Measurements from ENCODE around the gene GRIK3. TPM values are rescaled to one million over a fixed set of nuclear protein-coding genes. Genes with fewer than 3 reads are reported as not detected.

The GRIK3 gene
- total RNA-seq, 4 donors from 2014 or later = under 0.01 to 0.16 TPM; not detected in 2

DNA sequence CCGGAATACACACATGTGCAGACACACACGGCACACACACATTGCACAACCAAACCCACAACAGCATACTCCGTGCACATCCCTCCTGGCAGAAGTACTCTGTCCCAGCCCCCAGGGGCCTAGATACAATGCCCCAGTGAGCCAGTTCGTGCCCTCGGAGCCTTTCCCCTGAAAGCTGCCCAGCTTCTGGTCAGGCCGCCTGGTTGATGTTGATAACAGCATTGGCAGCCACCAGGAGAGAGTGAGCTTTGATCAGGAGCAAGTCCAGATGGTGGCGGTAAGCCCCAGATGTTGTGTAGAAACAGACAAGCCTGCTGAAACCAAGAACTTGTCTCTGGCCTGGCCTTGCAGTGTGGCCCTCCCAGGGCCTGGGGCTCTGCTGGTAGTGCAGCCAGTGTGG lies 109.1 kb downstream of the GRIK3 start:
- TF ChIP-seq, protein P1, sequence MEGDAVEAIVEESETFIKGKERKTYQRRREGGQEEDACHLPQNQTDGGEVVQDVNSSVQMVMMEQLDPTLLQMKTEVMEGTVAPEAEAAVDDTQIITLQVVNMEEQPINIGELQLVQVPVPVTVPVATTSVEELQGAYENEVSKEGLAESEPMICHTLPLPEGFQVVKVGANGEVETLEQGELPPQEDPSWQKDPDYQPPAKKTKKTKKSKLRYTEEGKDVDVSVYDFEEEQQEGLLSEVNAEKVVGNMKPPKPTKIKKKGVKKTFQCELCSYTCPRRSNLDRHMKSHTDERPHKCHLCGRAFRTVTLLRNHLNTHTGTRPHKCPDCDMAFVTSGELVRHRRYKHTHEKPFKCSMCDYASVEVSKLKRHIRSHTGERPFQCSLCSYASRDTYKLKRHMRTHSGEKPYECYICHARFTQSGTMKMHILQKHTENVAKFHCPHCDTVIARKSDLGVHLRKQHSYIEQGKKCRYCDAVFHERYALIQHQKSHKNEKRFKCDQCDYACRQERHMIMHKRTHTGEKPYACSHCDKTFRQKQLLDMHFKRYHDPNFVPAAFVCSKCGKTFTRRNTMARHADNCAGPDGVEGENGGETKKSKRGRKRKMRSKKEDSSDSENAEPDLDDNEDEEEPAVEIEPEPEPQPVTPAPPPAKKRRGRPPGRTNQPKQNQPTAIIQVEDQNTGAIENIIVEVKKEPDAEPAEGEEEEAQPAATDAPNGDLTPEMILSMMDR (IDR thresholded peaks at IDR 0.05; ENCODE audit: low read depth) = no peak

DNA sequence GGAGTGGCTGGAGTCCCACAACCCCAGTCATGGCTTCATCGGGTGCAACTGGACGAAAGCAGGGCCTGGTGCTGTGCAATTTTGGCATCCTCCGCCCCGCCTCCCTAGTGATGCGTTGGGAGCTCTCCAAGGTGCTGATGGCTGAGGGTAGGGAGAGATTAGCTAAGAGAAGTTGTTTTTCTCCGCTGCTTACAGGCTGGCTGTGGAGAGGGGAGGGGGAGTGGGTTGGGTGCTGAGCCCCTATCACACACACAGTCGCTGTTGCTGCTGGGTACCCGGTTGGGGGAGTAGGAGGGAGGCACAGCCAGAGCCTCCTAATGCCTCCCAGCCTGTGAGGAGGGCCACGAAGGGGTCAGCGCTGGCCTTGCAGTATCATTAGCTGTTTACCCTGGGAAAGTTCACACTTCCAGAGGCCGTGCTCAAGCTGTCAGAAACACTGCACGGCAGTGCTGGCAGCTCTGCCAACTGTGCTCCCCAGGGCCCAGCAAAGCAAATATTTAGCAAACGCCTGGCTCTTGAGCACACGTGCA lies 110.0 kb downstream of the GRIK3 start:
- TF ChIP-seq, protein P1 (IDR thresholded peaks at IDR 0.05; ENCODE audit: low read depth) = no peak

DNA sequence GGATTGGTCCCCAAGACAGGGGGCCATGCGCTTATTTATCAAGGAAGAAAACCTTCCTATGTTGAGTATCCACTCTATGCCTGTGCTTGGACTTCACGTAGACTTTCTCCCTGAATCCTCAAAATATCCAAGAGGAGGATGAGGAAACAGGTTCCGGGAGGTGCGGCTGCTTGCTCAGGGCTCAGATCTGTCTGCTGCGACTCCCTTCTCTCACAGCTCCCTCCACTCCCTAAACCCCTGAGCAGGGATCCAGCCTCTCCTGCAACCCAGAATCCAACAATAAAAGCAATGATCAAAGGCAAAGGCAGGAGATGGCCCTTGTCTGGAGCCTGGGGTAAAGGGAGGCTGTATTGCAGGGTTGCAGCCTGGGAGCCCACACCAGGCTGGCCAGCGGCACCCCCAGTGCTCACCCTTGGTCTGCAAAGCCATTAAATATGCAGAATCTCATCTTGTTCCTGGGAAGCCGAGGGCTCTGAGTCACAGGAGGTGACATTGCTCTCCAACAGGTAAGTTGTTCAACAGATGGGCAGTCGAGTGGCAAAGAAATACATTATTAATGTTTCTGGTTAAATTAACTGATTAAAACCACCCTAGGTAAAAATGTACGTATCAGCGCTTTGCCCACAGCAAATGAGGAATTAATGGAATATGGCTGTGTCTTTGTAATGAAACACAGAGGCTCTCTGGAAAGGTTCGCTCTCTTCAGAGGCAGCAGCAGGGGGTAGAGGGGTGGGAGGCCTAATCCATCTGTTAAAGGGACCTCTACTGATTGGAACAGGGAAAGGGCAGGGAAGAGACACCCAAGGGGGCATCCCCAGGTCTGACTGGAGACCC lies 111.5 kb downstream of the GRIK3 start:
- TF ChIP-seq, protein P1 (IDR thresholded peaks at IDR 0.05; ENCODE audit: low read depth) = no peak

DNA sequence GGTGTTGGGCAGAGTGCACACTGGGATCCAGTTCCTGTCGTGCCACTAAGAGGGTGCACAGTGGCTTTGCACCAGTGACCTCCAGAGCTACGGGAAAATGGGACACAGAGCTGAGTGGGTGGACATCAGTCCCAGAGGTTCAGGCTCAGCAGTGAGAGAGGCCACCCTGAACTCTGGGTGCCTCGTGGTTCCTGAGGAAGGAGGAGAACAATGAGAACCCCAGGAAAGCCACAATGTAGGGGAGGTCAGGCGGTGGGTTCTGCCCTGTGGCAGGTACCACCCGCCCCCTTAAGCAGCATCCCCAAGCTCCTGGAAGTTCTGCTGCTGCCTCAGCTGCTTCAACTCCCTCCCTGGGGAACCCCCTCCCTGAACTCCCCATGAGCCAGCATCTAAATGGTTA lies 112.2 kb downstream of the GRIK3 start:
- TF ChIP-seq, protein P1 (IDR thresholded peaks at IDR 0.05; ENCODE audit: low read depth) = no peak

DNA sequence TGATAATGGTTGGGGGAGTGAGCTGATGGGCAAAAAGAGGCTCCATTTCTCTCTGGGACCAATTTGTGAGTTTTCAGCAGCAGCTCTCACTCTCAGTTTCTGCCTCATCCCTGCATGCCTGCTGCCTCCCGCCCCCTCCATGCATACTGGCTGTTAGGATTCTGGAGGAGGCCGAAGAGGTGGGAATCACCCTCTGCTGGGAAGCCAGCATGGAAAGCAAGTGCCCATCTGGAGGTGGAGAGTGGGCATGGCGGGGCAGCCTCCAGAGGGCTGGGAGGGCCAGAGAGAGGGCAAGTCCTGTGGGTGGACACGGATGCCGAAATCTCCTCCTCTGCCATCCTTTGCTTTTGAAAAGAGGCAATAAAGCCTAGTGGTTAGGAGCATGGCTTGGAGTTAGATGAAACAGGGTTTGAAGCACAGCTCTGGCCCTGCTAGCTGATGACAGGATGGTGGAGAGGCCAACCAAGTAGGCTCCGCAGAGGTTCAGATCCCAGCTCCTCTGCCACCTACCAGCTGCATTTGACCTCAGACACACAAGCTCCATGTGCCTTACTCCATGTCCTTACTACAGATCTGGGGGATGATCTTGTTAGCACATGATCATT lies 113.4 kb downstream of the GRIK3 start:
- TF ChIP-seq, protein P1 (IDR thresholded peaks at IDR 0.05; ENCODE audit: low read depth) = no peak

DNA sequence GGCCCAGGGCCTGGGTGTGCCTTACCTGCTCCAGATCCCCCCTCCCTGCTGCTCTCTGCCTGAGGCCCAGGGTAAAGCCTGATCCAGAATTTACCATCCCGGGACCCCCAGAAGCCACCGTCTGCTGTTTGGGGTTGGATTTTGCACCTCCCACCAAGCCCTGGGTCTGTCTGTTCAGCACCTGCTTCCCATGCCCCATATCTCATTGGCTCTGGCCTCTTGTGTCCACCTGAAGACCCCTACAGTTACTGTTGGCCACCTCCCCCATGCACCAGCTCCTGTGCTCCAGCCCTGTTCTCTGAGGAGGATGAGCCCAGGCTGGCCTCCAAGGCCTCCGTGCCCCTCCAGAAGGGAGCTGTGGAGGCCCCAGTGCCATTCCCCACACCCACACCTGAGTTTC lies 113.9 kb downstream of the GRIK3 start:
- TF ChIP-seq, protein P1 (IDR thresholded peaks at IDR 0.05; ENCODE audit: low read depth) = no peak

DNA sequence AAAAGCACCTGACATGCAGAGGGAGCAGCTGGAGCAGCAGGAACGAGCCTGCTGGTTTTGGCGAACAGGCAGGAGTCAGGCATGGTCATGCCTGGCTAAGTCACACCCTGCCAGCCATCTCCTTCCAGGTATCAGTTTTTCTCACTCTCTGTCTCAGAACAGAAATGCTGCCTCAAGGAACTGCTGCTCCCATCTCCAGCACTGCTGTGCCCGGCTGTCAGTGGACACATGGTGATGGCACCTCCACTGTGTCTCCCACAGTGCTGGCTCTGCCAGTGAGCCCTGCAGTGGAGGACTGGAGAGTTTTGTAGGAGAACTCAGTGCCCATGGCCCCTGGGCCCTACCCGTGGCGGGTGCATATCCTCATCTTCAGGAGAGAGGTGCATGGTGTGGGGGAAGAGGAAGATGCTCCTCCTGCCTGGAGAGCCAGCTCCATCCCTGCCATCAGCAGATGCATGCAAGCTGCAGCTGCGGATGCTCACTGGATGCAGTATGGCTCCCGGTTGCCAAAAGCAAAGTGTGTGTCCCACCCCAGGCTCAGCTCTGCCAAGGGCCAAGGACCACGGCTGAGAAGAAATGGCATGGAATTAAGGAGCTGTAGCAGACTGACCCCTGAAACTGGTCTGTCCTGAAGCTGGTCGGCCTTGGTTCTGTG lies 114.7 kb downstream of the GRIK3 start:
- TF ChIP-seq, protein P1 (IDR thresholded peaks at IDR 0.05; ENCODE audit: low read depth) = no peak

Data from subcutaneous adipose tissue (tissue), 4 donors.